ENCODE measurements around the gene PAK4. TPM values are rescaled to one million over a fixed set of nuclear protein-coding genes. Genes with fewer than 3 reads are reported as not detected.

PAK4 gene
- total and polyA plus RNA-seq, 10 of the 15 experiments (the other 5 are each of a cell fraction or from before 2014, with no cell fraction given), result 0.08 to 19.3 (median 5.9) TPM

GRCh38 chr19:39162441-39163043 lies 37.0 kb downstream of the PAK4 start (continued):
- TF ChIP-seq, protein P1, sequence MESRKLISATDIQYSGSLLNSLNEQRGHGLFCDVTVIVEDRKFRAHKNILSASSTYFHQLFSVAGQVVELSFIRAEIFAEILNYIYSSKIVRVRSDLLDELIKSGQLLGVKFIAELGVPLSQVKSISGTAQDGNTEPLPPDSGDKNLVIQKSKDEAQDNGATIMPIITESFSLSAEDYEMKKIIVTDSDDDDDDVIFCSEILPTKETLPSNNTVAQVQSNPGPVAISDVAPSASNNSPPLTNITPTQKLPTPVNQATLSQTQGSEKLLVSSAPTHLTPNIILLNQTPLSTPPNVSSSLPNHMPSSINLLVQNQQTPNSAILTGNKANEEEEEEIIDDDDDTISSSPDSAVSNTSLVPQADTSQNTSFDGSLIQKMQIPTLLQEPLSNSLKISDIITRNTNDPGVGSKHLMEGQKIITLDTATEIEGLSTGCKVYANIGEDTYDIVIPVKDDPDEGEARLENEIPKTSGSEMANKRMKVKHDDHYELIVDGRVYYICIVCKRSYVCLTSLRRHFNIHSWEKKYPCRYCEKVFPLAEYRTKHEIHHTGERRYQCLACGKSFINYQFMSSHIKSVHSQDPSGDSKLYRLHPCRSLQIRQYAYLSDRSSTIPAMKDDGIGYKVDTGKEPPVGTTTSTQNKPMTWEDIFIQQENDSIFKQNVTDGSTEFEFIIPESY (IDR thresholded peaks at IDR 0.05), result no peak
- TF ChIP-seq SMAD1 (IDR thresholded peaks at IDR 0.05; ENCODE audit: low read depth, partially characterized antibody), result no peak
- no peak for TF ChIP-seq RAD21 (IDR thresholded peaks at IDR 0.05; ENCODE audit: insufficient read depth, low read depth, low read length)
- TF ChIP-seq ZNF24 (IDR thresholded peaks at IDR 0.05), result no peak
- TF ChIP-seq TBL1XR1 (IDR thresholded peaks at IDR 0.05; ENCODE audit: low read depth, low read length), result no peak

GRCh38 chr19:39163621-39164020 lies 38.0 kb downstream of the PAK4 start:
- Histone ChIP-seq H4K20me1 (ENCODE audit: control insufficient read depth, insufficient read depth) (no peaks in the 10 kb centered on the region), H3K36me3 (ENCODE audit: control insufficient read depth in 2 of 2, insufficient read depth in 2 of 2, low read length in 1 of 2) (no peaks in the 10 kb centered on the region; a peak in 1 of 4 replicates), H3K4me1 (ENCODE audit: control insufficient read depth, insufficient read depth, low read length) (no peaks in the 10 kb centered on the region), H3K79me2 (ENCODE audit: control insufficient read depth, insufficient read depth, low read length) (no peaks in the 10 kb centered on the region), H3K9ac (ENCODE audit: control insufficient read depth, insufficient read depth, low read length) (no peak overlapping the region), H3K27ac (ENCODE audit: control insufficient read depth, insufficient read depth) (no peak overlapping the region), H3K4me2 (ENCODE audit: control insufficient read depth, insufficient read depth) (no peak overlapping the region), H3K27me3 (replicated peaks in 1 of 2; ENCODE audit: control insufficient read depth in 2 of 2, insufficient read depth in 2 of 2, low read length in 1 of 2) (no peaks in the 10 kb centered on the region), H3K4me3 (no peak overlapping the region), H2AFZ (ENCODE audit: control insufficient read depth, low read depth, low read length) (no peak overlapping the region), H3K9me3 (replicated peaks; ENCODE audit: control insufficient read depth, insufficient read depth, low read length) (no peaks in the 10 kb centered on the region)
- ChIA-PET POLR2A (interaction anchor here (0.7 kb wide), 1 partner anchor 641 kb away, joined by 8 read pairs; no protein-coding TSS in a partner anchor), CTCF (no interaction called here), RAD21 (ENCODE audit: unreplicated experiment) (no interaction called here), SMC1A (ENCODE audit: uncharacterized antibody, unreplicated experiment) (interaction anchor here (1.7 kb wide), 1 partner anchor 19 kb away, joined by 4 read pairs; no protein-coding TSS in a partner anchor)
- BruUV-seq (replicated peaks), result no TSS peak
- FAIRE-seq (no peak), DNase-seq (ENCODE audit: low read depth, low spot score) (no peak), ATAC-seq (no peak)
- 78% methylated on average over 9 of the region's 9 CpGs for WGBS (ENCODE audit: insufficient coverage, insufficient replicate concordance, low lambda C conversion rate, missing lambda C conversion rate)
- in situ Hi-C loops (cut with MboI), result no loop called here
- intact Hi-C loops (cut with micrococcal nuclease; ENCODE audit: unreplicated experiment), result no loop called here
- TF ChIP-seq CBFB (IDR thresholded peaks at IDR 0.05; ENCODE audit: low read depth) (no peak), NR2F1 (conservative IDR thresholded peaks at IDR 0.05) (no peak), IRF5 (IDR thresholded peaks at IDR 0.05; ENCODE audit: borderline replicate concordance) (no peak), BMI1 (IDR thresholded peaks at IDR 0.05; ENCODE audit: borderline replicate concordance) (no peak), NFIC (IDR thresholded peaks at IDR 0.05; ENCODE audit: low read depth, low read length) (no peak), MTA3 (IDR thresholded peaks at IDR 0.05; ENCODE audit: borderline replicate concordance, low read length) (no peak), POLR2A (IDR thresholded peaks at IDR 0.05; ENCODE audit: low read depth, low read length) (no peak), CEBPB (IDR thresholded peaks at IDR 0.05; ENCODE audit: borderline replicate concordance in 1 of 2, low read depth in 2 of 2, low read length in 2 of 2) (no peak), CREB1 (IDR thresholded peaks at IDR 0.05; ENCODE audit: low read depth) (no peak)
- TF ChIP-seq, protein P2, sequence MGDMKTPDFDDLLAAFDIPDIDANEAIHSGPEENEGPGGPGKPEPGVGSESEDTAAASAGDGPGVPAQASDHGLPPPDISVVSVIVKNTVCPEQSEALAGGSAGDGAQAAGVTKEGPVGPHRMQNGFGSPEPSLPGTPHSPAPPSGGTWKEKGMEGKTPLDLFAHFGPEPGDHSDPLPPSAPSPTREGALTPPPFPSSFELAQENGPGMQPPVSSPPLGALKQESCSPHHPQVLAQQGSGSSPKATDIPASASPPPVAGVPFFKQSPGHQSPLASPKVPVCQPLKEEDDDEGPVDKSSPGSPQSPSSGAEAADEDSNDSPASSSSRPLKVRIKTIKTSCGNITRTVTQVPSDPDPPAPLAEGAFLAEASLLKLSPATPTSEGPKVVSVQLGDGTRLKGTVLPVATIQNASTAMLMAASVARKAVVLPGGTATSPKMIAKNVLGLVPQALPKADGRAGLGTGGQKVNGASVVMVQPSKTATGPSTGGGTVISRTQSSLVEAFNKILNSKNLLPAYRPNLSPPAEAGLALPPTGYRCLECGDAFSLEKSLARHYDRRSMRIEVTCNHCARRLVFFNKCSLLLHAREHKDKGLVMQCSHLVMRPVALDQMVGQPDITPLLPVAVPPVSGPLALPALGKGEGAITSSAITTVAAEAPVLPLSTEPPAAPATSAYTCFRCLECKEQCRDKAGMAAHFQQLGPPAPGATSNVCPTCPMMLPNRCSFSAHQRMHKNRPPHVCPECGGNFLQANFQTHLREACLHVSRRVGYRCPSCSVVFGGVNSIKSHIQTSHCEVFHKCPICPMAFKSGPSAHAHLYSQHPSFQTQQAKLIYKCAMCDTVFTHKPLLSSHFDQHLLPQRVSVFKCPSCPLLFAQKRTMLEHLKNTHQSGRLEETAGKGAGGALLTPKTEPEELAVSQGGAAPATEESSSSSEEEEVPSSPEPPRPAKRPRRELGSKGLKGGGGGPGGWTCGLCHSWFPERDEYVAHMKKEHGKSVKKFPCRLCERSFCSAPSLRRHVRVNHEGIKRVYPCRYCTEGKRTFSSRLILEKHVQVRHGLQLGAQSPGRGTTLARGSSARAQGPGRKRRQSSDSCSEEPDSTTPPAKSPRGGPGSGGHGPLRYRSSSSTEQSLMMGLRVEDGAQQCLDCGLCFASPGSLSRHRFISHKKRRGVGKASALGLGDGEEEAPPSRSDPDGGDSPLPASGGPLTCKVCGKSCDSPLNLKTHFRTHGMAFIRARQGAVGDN (IDR thresholded peaks at IDR 0.05), result no peak
- TF ChIP-seq, protein P3, sequence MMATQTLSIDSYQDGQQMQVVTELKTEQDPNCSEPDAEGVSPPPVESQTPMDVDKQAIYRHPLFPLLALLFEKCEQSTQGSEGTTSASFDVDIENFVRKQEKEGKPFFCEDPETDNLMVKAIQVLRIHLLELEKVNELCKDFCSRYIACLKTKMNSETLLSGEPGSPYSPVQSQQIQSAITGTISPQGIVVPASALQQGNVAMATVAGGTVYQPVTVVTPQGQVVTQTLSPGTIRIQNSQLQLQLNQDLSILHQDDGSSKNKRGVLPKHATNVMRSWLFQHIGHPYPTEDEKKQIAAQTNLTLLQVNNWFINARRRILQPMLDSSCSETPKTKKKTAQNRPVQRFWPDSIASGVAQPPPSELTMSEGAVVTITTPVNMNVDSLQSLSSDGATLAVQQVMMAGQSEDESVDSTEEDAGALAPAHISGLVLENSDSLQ (IDR thresholded peaks at IDR 0.05), result no peak
